ENCODE results near the gene PPIB. TPM values are rescaled to one million over a fixed set of nuclear protein-coding genes. Genes with fewer than 3 reads are reported as not detected.
"Not testable (repeated sequence)": the region's sequence is repeated elsewhere in the genome, so short reads cannot be mapped to it uniquely, and the experiment has no call there.

PPIB gene
- total RNA-seq, 2 experiments from 2014 or later, result 347 to 380 TPM

- H3K36me3 Mint-ChIP-seq (ENCODE audit: low read depth), result peaks cover 60% of the 10 kb centered on the region
- no peaks in the 10 kb centered on the region for H3K9me3 Mint-ChIP-seq
- DNase-seq, result no peak
- no peaks in the 10 kb centered on the region for H3K27me3 Mint-ChIP-seq
- no peak overlapping the region for H3K4me3 Mint-ChIP-seq
- ChIA-PET POLR2A (no interaction called here), CTCF (interaction anchor here (0.6 kb wide), 2 partner anchors 471 to 476 kb away, joined by 3 to 4 read pairs; no protein-coding TSS in a partner anchor)
- H3K4me1 Mint-ChIP-seq, result peaks cover 4% of the 10 kb centered on the region
- no peak overlapping the region for H3K27ac Mint-ChIP-seq
Observed at GRCh38 chr15:64127521-64128270, 35.1 kb downstream of the PPIB start.

- no peak for DNase-seq
- ChIA-PET CTCF (interaction anchor here (1.1 to 2.1 kb wide), 2 partner anchors 16 to 23 kb away, joined by 3 to 5 read pairs; no protein-coding TSS in a partner anchor), POLR2A (no interaction called here)
- Mint-ChIP-seq H3K9me3 (no peaks in the 10 kb centered on the region), H3K27me3 (no peaks in the 10 kb centered on the region), H3K36me3 (ENCODE audit: low read depth) (peaks cover 47% of the 10 kb centered on the region), H3K27ac (no peak overlapping the region), H3K4me1 (peaks cover 4% of the 10 kb centered on the region), H3K4me3 (no peak overlapping the region)
Observed at GRCh38 chr15:64125978-64126377, 36.8 kb downstream of the PPIB start.

- ChIA-PET CTCF (interaction anchor here (0.8 to 1.2 kb wide), 2 partner anchors 15 to 19 kb away, joined by 3 read pairs; no protein-coding TSS in a partner anchor), POLR2A (no interaction called here)
- no peak for DNase-seq
- H3K36me3 Mint-ChIP-seq (ENCODE audit: low read depth), result peaks cover 49% of the 10 kb centered on the region
- no peak overlapping the region for H3K27ac Mint-ChIP-seq
- H3K27me3 Mint-ChIP-seq, result no peaks in the 10 kb centered on the region
- no peak overlapping the region for H3K4me3 Mint-ChIP-seq
- no peaks in the 10 kb centered on the region for H3K9me3 Mint-ChIP-seq
- H3K4me1 Mint-ChIP-seq, result peaks cover 3% of the 10 kb centered on the region
Observed at GRCh38 chr15:64122936-64123351, 39.9 kb downstream of the PPIB start.

GRCh38 chr15:64122444-64122843, 40.4 kb downstream of the PPIB start:
- CTCF ChIA-PET, result interaction anchor here (0.8 to 1.2 kb wide), 2 partner anchors 15 to 20 kb away, joined by 3 read pairs; no protein-coding TSS in a partner anchor
- no peak overlapping the region for H3K4me3 Mint-ChIP-seq
- H3K4me1 Mint-ChIP-seq, result no peaks in the 10 kb centered on the region
- H3K36me3 Mint-ChIP-seq (ENCODE audit: low read depth), result peaks cover 47% of the 10 kb centered on the region
- no peaks in the 10 kb centered on the region for H3K9me3 Mint-ChIP-seq
- no peaks in the 10 kb centered on the region for H3K27me3 Mint-ChIP-seq
- no peak overlapping the region for H3K27ac Mint-ChIP-seq
- DNase-seq, result no peak
- POLR2A ChIA-PET, result no interaction called here

GRCh38 chr15:64121614-64122013, 41.2 kb downstream of the PPIB start:
- H3K4me1 Mint-ChIP-seq, result no peaks in the 10 kb centered on the region
- DNase-seq, result no peak
- no peaks in the 10 kb centered on the region for H3K27me3 Mint-ChIP-seq
- ChIA-PET POLR2A (no interaction called here), CTCF (interaction anchor here (0.6 to 1.2 kb wide), 2 partner anchors 20 to 1274 kb away, joined by 3 to 7 read pairs; no protein-coding TSS in a partner anchor)
- H3K27ac Mint-ChIP-seq, result no peak overlapping the region
- H3K9me3 Mint-ChIP-seq, result no peaks in the 10 kb centered on the region
- peaks cover 41% of the 10 kb centered on the region for H3K36me3 Mint-ChIP-seq (ENCODE audit: low read depth)
- H3K4me3 Mint-ChIP-seq, result no peak overlapping the region

- H3K36me3 Mint-ChIP-seq (ENCODE audit: low read depth), result peaks cover 44% of the 10 kb centered on the region
- H3K4me3 Mint-ChIP-seq, H3K27me3 Mint-ChIP-seq, POLR2A ChIA-PET, H3K27ac Mint-ChIP-seq, H3K9me3 Mint-ChIP-seq, DNase-seq, H3K4me1 Mint-ChIP-seq: not testable (repeated sequence)
- CTCF ChIA-PET, result interaction anchor here (0.7 to 1.9 kb wide), 5 partner anchors 9 to 1151 kb away, joined by 3 to 5 read pairs (median 4); partner anchors contain the start of gene CIAO2A
Observed at GRCh38 chr15:64120322-64120721, 42.5 kb downstream of the PPIB start.

- Mint-ChIP-seq H3K4me1 (peaks cover 4% of the 10 kb centered on the region), H3K27ac (peak overlapping the region; percentile 57), H3K4me3 (no peak overlapping the region), H3K36me3 (ENCODE audit: low read depth) (peaks cover 50% of the 10 kb centered on the region), H3K27me3 (no peaks in the 10 kb centered on the region), H3K9me3 (no peaks in the 10 kb centered on the region)
- ChIA-PET CTCF (interaction anchor here (1.4 to 2.2 kb wide), 2 partner anchors 13 to 17 kb away, joined by 3 to 6 read pairs; no protein-coding TSS in a partner anchor), POLR2A (no interaction called here)
- DNase-seq, result no peak
Observed at GRCh38 chr15:64117759-64118487, 44.9 kb downstream of the PPIB start.

GRCh38 chr15:64112904-64113303, 49.9 kb downstream of the PPIB start:
- H3K36me3 Mint-ChIP-seq (ENCODE audit: low read depth), result peaks cover 28% of the 10 kb centered on the region
- no peak for DNase-seq
- POLR2A ChIA-PET, result no interaction called here
- no peaks in the 10 kb centered on the region for H3K9me3 Mint-ChIP-seq
- no peak overlapping the region for H3K27ac Mint-ChIP-seq
- CTCF ChIA-PET, result interaction anchor here (2.1 kb wide), 1 partner anchor 40 kb away, joined by 8 read pairs; no protein-coding TSS in a partner anchor
- no peaks in the 10 kb centered on the region for H3K27me3 Mint-ChIP-seq
- H3K4me3 Mint-ChIP-seq, result no peak overlapping the region
- H3K4me1 Mint-ChIP-seq, result peaks cover 32% of the 10 kb centered on the region

GRCh38 chr15:64112073-64112772, 50.6 kb downstream of the PPIB start:
- Mint-ChIP-seq H3K4me3 (no peak overlapping the region), H3K36me3 (ENCODE audit: low read depth) (peaks cover 26% of the 10 kb centered on the region), H3K27me3 (no peaks in the 10 kb centered on the region), H3K27ac (no peak overlapping the region), H3K9me3 (no peaks in the 10 kb centered on the region), H3K4me1 (peaks cover 32% of the 10 kb centered on the region)
- ChIA-PET POLR2A (no interaction called here), CTCF (interaction anchor here (1.5 to 2.1 kb wide), 3 partner anchors 8 to 40 kb away, joined by 5 to 8 read pairs (median 6); no protein-coding TSS in a partner anchor)
- DNase-seq, result no peak

GRCh38 chr15:64111679-64112050, 51.2 kb downstream of the PPIB start:
- ChIA-PET POLR2A (no interaction called here), CTCF (interaction anchor here (1.5 to 2.1 kb wide), 3 partner anchors 8 to 41 kb away, joined by 5 to 8 read pairs (median 6); no protein-coding TSS in a partner anchor)
- DNase-seq, result no peak
- no peaks in the 10 kb centered on the region for H3K9me3 Mint-ChIP-seq
- H3K27me3 Mint-ChIP-seq, result no peaks in the 10 kb centered on the region
- peaks cover 24% of the 10 kb centered on the region for H3K36me3 Mint-ChIP-seq (ENCODE audit: low read depth)
- H3K4me3 Mint-ChIP-seq, result no peak overlapping the region
- H3K4me1 Mint-ChIP-seq, result peaks cover 32% of the 10 kb centered on the region
- no peak overlapping the region for H3K27ac Mint-ChIP-seq

GRCh38 chr15:64110950-64111678, 51.7 kb downstream of the PPIB start:
- Mint-ChIP-seq H3K36me3 (ENCODE audit: low read depth) (peaks cover 20% of the 10 kb centered on the region), H3K4me1 (peaks cover 32% of the 10 kb centered on the region), H3K27ac (peak overlapping the region; percentile 76), H3K9me3 (no peaks in the 10 kb centered on the region), H3K27me3 (no peaks in the 10 kb centered on the region), H3K4me3 (no peak overlapping the region)
- DNase-seq, result no peak
- ChIA-PET POLR2A (no interaction called here), CTCF (interaction anchor here (1.5 to 2.1 kb wide), 3 partner anchors 9 to 42 kb away, joined by 5 to 8 read pairs (median 6); no protein-coding TSS in a partner anchor)

GRCh38 chr15:64110108-64110701, 52.6 kb downstream of the PPIB start:
- peaks cover 32% of the 10 kb centered on the region for H3K4me1 Mint-ChIP-seq
- POLR2A ChIA-PET, DNase-seq, H3K9me3 Mint-ChIP-seq, H3K4me3 Mint-ChIP-seq, H3K27me3 Mint-ChIP-seq: not testable (repeated sequence)
- H3K36me3 Mint-ChIP-seq (ENCODE audit: low read depth), result peaks cover 15% of the 10 kb centered on the region
- peak overlapping the region; percentile 76 for H3K27ac Mint-ChIP-seq
- CTCF ChIA-PET, result interaction anchor here (1.1 to 1.7 kb wide), 2 partner anchors 10 to 22 kb away, joined by 5 to 6 read pairs; no protein-coding TSS in a partner anchor

Measured in activated CD4-positive, alpha-beta T cell treated with anti-CD3 and anti-CD28 coated beads, Interleukin-2, amount 10 ng/mL, durations not matched to agents 7 days and 5 days (primary cell).